Measurements from ENCODE around the gene TNFRSF1A.
"Not testable (repeated sequence)": the region's sequence is repeated elsewhere in the genome, so short reads cannot be mapped to it uniquely, and the experiment has no call there.

TNFRSF1A gene

DNA sequence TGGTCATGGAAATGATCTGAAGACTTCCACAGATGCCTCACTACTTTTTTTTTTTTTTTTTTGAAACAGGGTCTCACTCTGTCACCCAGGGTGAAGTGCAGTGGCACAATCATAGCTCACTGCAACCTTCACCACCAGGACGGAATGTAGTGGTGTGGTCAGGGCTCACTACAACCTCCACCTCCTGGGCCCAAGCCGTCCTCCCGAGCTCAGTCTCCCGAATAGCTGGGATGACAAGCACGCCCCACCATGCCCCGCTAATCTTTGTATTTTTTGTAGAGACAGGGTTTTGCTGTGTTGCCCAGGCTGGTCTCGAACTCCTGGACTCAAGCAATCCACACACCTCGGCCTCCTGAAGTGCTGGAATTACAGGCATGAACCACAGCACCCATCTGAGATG lies 3.3 kb downstream of the TNFRSF1A start:
- peak overlapping the region; percentile 61; the same call in 1 of the 2 replicates for H3K4me3 ChIP-seq (ENCODE audit: low read length)
- not testable (repeated sequence) for H3K9ac ChIP-seq (ENCODE audit: low read depth, low read length); H3K27ac ChIP-seq (ENCODE audit: low read length); H3K9me3 ChIP-seq (ENCODE audit: insufficient read depth, low read depth, low read length); H3K27me3 ChIP-seq (ENCODE audit: insufficient read depth, low read length)
- H3K4me1 ChIP-seq (ENCODE audit: insufficient read depth, low read length), result peaks cover 54% of the 10 kb centered on the region
- H3K36me3 ChIP-seq (ENCODE audit: insufficient read depth, low read depth, low read length), result peaks cover 14% of the 10 kb centered on the region

DNA sequence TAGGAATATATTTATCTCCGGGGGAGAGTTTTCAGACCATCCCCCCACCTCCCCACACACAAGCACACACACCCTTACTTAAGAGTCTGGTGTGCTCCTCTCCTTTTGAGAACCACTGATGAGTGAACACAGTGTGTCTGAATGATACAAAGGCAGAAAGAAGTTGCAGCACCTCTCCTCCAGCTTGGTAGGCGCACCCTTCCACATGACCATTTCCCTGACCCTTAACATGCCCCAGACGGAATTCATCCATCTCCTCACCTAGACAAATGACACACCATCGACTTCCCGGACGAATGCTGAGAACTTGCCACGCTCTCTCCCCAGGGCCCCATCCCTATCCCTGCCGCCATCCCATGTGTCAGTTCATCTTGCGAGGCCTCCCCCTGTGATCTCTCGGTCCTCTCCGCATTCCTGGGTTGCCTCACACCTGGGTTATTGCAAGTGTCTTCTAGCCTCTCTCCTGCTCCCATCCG lies 3.9 kb downstream of the TNFRSF1A start:
- Histone ChIP-seq H3K4me3 (ENCODE audit: low read length) (peak overlapping the region; percentile 61), H3K27ac (ENCODE audit: low read length) (no peak overlapping the region)

DNA sequence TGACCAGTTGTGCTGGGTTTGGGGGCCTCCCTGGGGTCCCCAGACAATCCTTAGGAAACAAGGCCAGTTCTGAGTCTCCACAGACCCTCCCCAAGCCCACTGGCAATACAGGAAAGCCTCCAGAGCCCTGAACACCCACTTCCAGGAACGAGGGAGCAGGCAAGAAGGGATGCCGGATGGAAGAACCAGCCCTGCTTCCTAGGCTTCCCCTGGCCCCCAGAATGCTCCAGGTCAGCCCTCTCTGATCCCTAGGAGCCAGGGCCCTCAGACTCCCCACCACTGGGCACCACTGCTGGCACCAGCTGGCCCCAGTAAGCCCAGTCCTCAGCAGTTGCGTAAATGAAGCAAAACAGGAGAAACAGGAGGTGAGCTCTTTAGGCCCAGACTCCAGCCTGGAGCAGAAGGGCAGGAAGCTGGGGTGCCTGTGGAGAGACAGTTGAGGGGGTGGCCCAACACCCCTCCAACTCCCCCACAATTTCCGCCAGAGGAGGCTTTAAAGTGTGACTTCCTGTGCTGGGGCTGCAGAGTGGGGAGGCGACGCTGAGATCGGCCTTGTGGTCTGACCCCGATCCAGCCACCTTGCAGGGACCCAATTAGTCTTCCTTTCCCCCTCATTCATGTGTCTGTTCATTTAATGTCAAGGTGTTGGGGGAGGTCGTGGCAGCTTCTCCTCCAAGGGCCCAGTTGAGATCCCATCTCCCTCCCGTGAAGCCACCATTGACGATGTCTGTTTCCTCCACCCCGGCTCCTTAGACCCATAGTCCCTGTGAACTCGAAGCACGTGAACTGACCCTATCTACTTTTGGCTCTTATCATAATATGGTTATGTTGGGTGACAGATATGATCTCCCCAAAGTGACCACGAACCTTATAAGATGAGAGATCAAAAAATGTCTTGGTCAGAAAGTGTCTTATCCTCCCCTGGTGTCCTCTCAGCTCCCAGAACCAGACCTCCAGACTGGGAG lies 4.7 kb downstream of the TNFRSF1A start:
- Histone ChIP-seq H3K27ac (ENCODE audit: low read length) (peak overlapping the region; percentile 85), H3K4me1 (ENCODE audit: insufficient read depth, low read length) (peaks cover 49% of the 10 kb centered on the region), H3K36me3 (ENCODE audit: insufficient read depth, low read depth, low read length) (peaks cover 28% of the 10 kb centered on the region), H3K9me3 (ENCODE audit: insufficient read depth, low read depth, low read length) (no peaks in the 10 kb centered on the region), H3K4me3 (ENCODE audit: low read length) (peak overlapping the region; percentile 61), H3K9ac (ENCODE audit: low read depth, low read length) (peak overlapping the region; percentile 79), H3K27me3 (ENCODE audit: insufficient read depth, low read length) (no peaks in the 10 kb centered on the region)

More for the DNA sequence above, 3.9 kb downstream of the TNFRSF1A start:
- Histone ChIP-seq H3K36me3 (ENCODE audit: insufficient read depth, low read depth, low read length) (peaks cover 19% of the 10 kb centered on the region), H3K27me3 (ENCODE audit: insufficient read depth, low read length) (no peaks in the 10 kb centered on the region), H3K9me3 (ENCODE audit: insufficient read depth, low read depth, low read length) (no peaks in the 10 kb centered on the region), H3K9ac (ENCODE audit: low read depth, low read length) (peak overlapping the region; percentile 79; the same call in 1 of the 2 replicates), H3K4me1 (ENCODE audit: insufficient read depth, low read length) (peaks cover 51% of the 10 kb centered on the region)

DNA sequence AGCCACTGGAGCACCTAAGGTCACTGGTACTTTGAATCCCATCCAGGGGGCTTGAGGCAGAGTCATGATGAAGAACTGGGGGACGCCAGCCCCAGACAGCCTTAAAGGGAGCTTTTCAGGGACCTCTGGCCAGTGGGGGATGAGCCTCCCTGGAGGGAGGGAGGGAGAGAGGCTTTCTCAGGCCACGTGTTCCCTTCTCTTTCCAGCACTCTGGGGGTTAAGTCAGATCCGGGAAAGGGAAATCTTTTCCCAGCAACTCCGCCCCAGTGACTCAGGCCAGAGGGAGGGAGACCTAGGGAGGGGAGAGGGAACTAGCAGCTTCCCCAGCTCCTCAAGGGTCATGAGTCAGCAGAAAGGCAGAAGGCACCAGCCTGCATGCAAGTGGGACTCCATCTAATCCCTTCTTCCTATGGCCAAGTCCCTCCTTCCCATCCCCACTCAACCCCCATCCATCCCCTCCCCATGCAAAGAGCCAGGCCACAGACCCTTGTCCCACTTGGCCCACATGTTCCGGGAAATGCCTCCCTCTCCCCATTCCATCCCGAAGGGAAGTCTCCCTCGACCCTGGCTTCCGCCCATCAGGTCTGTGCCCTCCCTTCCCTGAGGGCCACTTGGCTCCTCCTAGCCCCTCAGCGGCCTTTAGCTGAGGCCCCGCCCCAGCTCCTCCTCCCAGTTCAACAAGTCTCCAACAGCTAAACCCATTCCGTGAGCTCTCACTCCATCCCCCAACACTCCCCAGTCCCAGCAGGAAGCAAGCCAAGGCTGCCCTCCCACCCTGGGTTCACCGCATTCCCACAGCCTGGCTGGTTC lies 5.6 kb downstream of the TNFRSF1A start:
- H3K4me1 ChIP-seq (ENCODE audit: insufficient read depth, low read length), result peaks cover 47% of the 10 kb centered on the region
- peak overlapping the region; percentile 61 for H3K4me3 ChIP-seq (ENCODE audit: low read length)
- no peaks in the 10 kb centered on the region for H3K27me3 ChIP-seq (ENCODE audit: insufficient read depth, low read length)
- H3K9ac ChIP-seq (ENCODE audit: low read depth, low read length), result peak overlapping the region; percentile 79
- peaks cover 35% of the 10 kb centered on the region for H3K36me3 ChIP-seq (ENCODE audit: insufficient read depth, low read depth, low read length)
- H3K9me3 ChIP-seq (ENCODE audit: insufficient read depth, low read depth, low read length), result no peaks in the 10 kb centered on the region
- peak overlapping the region; percentile 85 for H3K27ac ChIP-seq (ENCODE audit: low read length)

- H3K9ac ChIP-seq (ENCODE audit: low read depth, low read length), result peak overlapping the region; percentile 79; the same call in 1 of the 2 replicates
- no peaks in the 10 kb centered on the region for H3K27me3 ChIP-seq (ENCODE audit: insufficient read depth, low read length)
- no peaks in the 10 kb centered on the region for H3K9me3 ChIP-seq (ENCODE audit: insufficient read depth, low read depth, low read length)
- H3K4me1 ChIP-seq (ENCODE audit: insufficient read depth, low read length), result peaks cover 47% of the 10 kb centered on the region
- peaks cover 42% of the 10 kb centered on the region for H3K36me3 ChIP-seq (ENCODE audit: insufficient read depth, low read depth, low read length)
- peak overlapping the region; percentile 61; the same call in 1 of the 2 replicates for H3K4me3 ChIP-seq (ENCODE audit: low read length)
- H3K27ac ChIP-seq (ENCODE audit: low read length), result peak overlapping the region; percentile 85
Observed at GRCh38 chr12:6335451-6336078, 6.3 kb downstream of the TNFRSF1A start.

DNA sequence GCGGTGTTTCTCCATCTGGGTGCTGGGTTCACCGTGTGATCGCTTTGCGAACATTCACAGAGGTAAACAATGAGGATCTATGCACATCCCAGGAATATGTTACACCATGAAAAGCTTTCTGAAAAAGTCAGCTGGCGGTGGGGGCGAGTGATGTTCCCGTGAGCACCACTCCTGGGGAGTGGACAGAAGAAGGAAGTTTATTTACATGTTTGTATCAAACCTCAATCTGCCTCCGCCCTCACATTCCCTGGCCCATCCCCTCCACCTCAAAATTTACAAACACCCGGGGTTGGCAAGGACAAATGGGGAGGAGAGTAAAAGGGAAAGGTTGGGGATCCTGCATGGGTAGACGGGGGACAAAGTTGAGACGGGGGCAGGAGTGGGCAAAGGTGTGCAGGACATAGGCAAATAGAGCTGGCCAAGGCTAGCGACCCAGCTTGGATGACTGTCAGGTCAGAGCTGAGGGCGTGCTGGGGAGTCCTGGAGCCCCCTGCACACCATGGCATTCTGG lies 6.9 kb downstream of the TNFRSF1A start:
- Histone ChIP-seq H3K27me3 (ENCODE audit: insufficient read depth, low read length) (no peaks in the 10 kb centered on the region), H3K27ac (ENCODE audit: low read length) (peak overlapping the region; percentile 85), H3K36me3 (ENCODE audit: insufficient read depth, low read depth, low read length) (peaks cover 48% of the 10 kb centered on the region), H3K4me3 (ENCODE audit: low read length) (no peak overlapping the region), H3K9me3 (ENCODE audit: insufficient read depth, low read depth, low read length) (no peaks in the 10 kb centered on the region), H3K4me1 (ENCODE audit: insufficient read depth, low read length) (peaks cover 42% of the 10 kb centered on the region), H3K9ac (ENCODE audit: low read depth, low read length) (peak overlapping the region; percentile 79; the same call in 1 of the 2 replicates)

DNA sequence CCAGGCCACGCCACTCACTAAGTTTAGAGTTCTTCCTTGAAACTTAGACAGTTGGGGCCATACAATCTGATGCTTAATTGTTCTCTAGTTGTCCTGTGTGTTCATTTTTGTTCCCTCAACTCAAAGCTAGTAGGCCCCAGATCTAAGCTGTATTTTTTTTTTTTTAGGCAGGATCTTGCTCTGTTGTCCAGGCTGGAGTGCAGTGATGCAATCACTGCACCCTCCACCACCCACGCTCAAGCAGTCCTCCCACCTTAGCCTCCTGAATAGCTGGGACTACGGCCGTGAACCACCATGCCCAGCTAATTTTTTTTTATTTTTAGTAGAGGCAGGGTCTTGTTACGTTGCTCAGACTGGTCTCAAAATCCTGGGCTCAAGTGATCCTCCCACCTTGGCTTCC lies 7.5 kb downstream of the TNFRSF1A start:
- Histone ChIP-seq H3K27me3 (ENCODE audit: insufficient read depth, low read length) (no peaks in the 10 kb centered on the region), H3K4me1 (ENCODE audit: insufficient read depth, low read length) (peaks cover 39% of the 10 kb centered on the region), H3K9ac (ENCODE audit: low read depth, low read length) (peak overlapping the region; percentile 79; the same call in 1 of the 2 replicates), H3K27ac (ENCODE audit: low read length) (no peak overlapping the region), H3K9me3 (ENCODE audit: insufficient read depth, low read depth, low read length) (no peaks in the 10 kb centered on the region), H3K36me3 (ENCODE audit: insufficient read depth, low read depth, low read length) (peaks cover 52% of the 10 kb centered on the region), H3K4me3 (ENCODE audit: low read length) (no peak overlapping the region)

DNA sequence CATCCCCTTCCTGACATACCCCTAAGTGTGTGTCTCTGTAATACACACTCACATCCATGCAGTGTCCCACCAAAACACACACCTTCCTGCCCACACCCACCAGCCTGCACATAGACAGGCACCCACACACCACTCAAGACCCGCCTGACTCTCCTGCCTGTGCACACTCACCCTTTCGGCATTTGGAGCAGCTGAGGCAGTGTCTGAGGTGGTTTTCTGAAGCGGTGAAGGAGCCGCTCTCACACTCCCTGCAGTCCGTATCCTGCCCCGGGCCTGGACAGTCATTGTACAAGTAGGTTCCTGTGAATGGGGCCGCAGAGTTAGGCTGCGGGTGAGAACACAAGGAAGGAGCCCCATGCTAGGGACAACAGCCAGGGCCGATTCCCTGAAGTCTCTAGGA lies 8.3 kb downstream of the TNFRSF1A start:
- H3K9me3 ChIP-seq (ENCODE audit: insufficient read depth, low read depth, low read length), result no peaks in the 10 kb centered on the region
- H3K36me3 ChIP-seq (ENCODE audit: insufficient read depth, low read depth, low read length), result peaks cover 60% of the 10 kb centered on the region
- H3K4me1 ChIP-seq (ENCODE audit: insufficient read depth, low read length), result peaks cover 33% of the 10 kb centered on the region
- no peak overlapping the region for H3K4me3 ChIP-seq (ENCODE audit: low read length)
- no peak overlapping the region for H3K9ac ChIP-seq (ENCODE audit: low read depth, low read length)
- H3K27me3 ChIP-seq (ENCODE audit: insufficient read depth, low read length), result no peaks in the 10 kb centered on the region
- H3K27ac ChIP-seq (ENCODE audit: low read length), result no peak overlapping the region

DNA sequence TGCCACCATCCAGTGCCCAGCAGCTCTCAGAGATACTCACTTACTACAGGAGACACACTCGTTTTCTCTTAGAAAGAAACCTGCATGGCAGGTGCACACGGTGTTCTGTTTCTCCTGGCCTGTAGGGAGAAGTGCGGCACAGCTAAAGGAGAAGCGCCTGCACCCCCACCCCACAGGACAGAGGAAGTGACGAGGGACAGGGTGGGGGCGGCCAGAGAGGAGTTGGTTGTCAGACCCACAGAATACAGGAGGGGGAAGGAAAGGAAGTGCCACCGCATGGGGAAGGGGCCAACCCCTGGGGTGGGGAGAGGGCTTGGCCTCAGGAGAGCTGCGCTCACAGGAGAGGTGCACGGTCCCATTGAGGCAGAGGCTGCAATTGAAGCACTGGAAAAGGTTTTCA lies 8.8 kb downstream of the TNFRSF1A start:
- peaks cover 28% of the 10 kb centered on the region for H3K4me1 ChIP-seq (ENCODE audit: insufficient read depth, low read length)
- no peak overlapping the region for H3K9ac ChIP-seq (ENCODE audit: low read depth, low read length)
- H3K9me3 ChIP-seq (ENCODE audit: insufficient read depth, low read depth, low read length), result no peaks in the 10 kb centered on the region
- H3K4me3 ChIP-seq (ENCODE audit: low read length), result no peak overlapping the region
- no peaks in the 10 kb centered on the region for H3K27me3 ChIP-seq (ENCODE audit: insufficient read depth, low read length)
- peaks cover 65% of the 10 kb centered on the region for H3K36me3 ChIP-seq (ENCODE audit: insufficient read depth, low read depth, low read length)
- no peak overlapping the region for H3K27ac ChIP-seq (ENCODE audit: low read length)

- Histone ChIP-seq H3K9me3 (ENCODE audit: insufficient read depth, low read depth, low read length) (no peaks in the 10 kb centered on the region), H3K27ac (ENCODE audit: low read length) (no peak overlapping the region), H3K9ac (ENCODE audit: low read depth, low read length) (no peak overlapping the region), H3K4me3 (ENCODE audit: low read length) (no peak overlapping the region), H3K27me3 (ENCODE audit: insufficient read depth, low read length) (no peaks in the 10 kb centered on the region), H3K4me1 (ENCODE audit: insufficient read depth, low read length) (peaks cover 22% of the 10 kb centered on the region), H3K36me3 (ENCODE audit: insufficient read depth, low read depth, low read length) (peaks cover 68% of the 10 kb centered on the region)
Observed at GRCh38 chr12:6332459-6332858, 9.4 kb downstream of the TNFRSF1A start.

All from iPS-20b (cell line).